ENCODE data around the gene UTP20. TPM values are rescaled to one million over a fixed set of nuclear protein-coding genes. Genes with fewer than 3 reads are reported as not detected.

Gene UTP20
- total and polyA plus RNA-seq, 3 experiments from 2014 or later: 5.8 to 58.8 (median 58.6) TPM

DNA sequence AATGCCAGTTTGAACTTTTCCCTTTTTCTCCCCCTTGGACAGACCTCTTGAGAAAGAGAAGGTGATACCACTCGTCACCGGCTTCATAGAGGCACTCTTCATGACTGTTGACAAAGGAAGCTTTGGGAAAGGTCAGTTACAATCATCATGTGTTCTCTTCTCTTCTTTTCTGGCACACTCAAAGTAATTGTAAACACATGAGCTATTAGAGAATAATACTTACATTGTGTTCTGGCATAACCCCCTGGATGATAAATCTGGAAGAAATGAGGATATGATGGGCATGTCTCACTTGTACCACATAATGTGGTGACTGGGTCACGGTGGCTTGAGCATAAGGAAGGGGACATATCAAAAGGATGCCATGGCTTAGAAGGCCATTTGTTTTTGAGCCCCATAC is 20.0 kb downstream of the UTP20 start:
- H3K4me1 ChIP-seq (ENCODE audit: insufficient read depth, low read length): no peaks in the 10 kb centered on the region
- peaks cover 30% of the 10 kb centered on the region for H3K36me3 ChIP-seq (ENCODE audit: insufficient read depth, low read length)
- Mint-ChIP-seq H3K36me3 (peaks cover 11 to 81% (median 32%) of the 10 kb centered on the region in 3 donors), H3K9me3 (no peaks in the 10 kb centered on the region), H3K4me1 (no peaks in the 10 kb centered on the region), H3K27ac (no peak overlapping the region), H3K4me3 (no peak overlapping the region), H3K27me3 (no peaks in the 10 kb centered on the region)
- no peaks in the 10 kb centered on the region for H3K27me3 ChIP-seq (ENCODE audit: insufficient read depth, low read length, poor library complexity, severe bottlenecking)
- H3K9me3 ChIP-seq (ENCODE audit: low read length): no peaks in the 10 kb centered on the region
- POLR2A ChIA-PET: no interaction called here
- no peak for DNase-seq
- no peak overlapping the region for H3K27ac ChIP-seq (ENCODE audit: low read depth, low read length)
- no peak overlapping the region for H3K4me3 ChIP-seq (ENCODE audit: low read length)
- CTCF ChIA-PET: no interaction called here

DNA sequence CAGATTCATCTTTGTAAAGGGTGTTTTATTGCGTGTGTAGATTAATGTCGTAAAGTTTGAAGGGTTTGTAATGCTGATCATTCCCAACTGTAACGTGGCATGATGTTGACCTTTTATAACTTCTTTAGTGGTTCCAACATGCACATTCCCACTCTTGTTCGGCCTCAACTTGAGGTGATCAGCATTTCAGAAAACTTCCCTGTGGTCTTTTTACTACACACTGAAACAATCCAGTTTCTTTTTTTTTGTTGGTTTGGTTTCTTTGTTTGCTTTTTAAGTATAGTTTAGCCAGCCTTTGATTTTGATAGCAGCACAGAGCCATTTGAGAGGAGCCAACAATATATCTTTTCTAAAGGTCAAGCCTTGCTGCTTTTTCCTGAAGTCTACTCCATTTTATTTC is 22.8 kb downstream of the UTP20 start:
- CTCF ChIA-PET: no interaction called here
- peaks cover 18 to 81% (median 35%) of the 10 kb centered on the region in 3 donors for H3K36me3 Mint-ChIP-seq
- H3K27me3 Mint-ChIP-seq: no peaks in the 10 kb centered on the region
- peak overlapping the region in 1 of 8 donors; percentile 26 for H3K27ac Mint-ChIP-seq
- Histone ChIP-seq H3K4me3 (ENCODE audit: low read length) (no peak overlapping the region), H3K4me1 (ENCODE audit: insufficient read depth, low read length) (no peaks in the 10 kb centered on the region), H3K27me3 (ENCODE audit: insufficient read depth, low read length, poor library complexity, severe bottlenecking) (no peaks in the 10 kb centered on the region), H3K36me3 (ENCODE audit: insufficient read depth, low read length) (peaks cover 40% of the 10 kb centered on the region), H3K27ac (ENCODE audit: low read depth, low read length) (no peak overlapping the region), H3K9me3 (ENCODE audit: low read length) (no peaks in the 10 kb centered on the region)
- POLR2A ChIA-PET: no interaction called here
- no peak overlapping the region for H3K4me3 Mint-ChIP-seq
- no peaks in the 10 kb centered on the region for H3K9me3 Mint-ChIP-seq
- H3K4me1 Mint-ChIP-seq: no peaks in the 10 kb centered on the region
- no peak for DNase-seq

DNA sequence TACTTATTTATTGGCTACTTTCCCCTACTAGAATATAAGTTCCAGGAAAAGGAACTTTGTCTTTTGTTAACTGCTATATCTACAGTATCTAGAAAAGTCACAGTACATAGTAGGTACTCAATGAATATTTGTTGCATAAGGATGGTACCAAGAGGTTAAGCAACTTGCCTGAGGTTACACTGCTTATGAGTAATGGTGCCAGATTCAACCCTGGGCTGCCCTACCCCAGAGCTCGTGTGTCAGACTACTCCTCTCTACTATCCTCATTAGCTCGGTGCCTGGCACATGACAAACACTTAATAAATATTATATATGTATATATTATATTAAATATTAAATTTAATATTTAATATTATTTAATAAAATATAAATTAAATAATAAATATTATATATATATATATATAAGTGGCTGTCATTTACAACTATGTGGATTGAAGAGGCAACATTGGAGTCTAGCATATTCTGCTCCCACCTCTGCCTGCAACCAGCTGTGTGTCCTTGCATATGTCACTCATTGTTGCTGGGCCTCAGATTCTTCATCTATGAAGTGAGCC is 25.4 kb downstream of the UTP20 start:
- H3K4me1 Mint-ChIP-seq: no peaks in the 10 kb centered on the region
- no peaks in the 10 kb centered on the region for H3K27me3 ChIP-seq (ENCODE audit: insufficient read depth, low read length, poor library complexity, severe bottlenecking)
- H3K36me3 ChIP-seq (ENCODE audit: insufficient read depth, low read length): peaks cover 46% of the 10 kb centered on the region
- H3K9me3 ChIP-seq (ENCODE audit: low read length): no peaks in the 10 kb centered on the region
- DNase-seq: no peak
- no peak overlapping the region for H3K4me3 Mint-ChIP-seq
- no peak overlapping the region for H3K4me3 ChIP-seq (ENCODE audit: low read length)
- no peak overlapping the region for H3K27ac ChIP-seq (ENCODE audit: low read depth, low read length)
- H3K9me3 Mint-ChIP-seq: no peaks in the 10 kb centered on the region
- POLR2A ChIA-PET: no interaction called here
- H3K4me1 ChIP-seq (ENCODE audit: insufficient read depth, low read length): no peaks in the 10 kb centered on the region
- CTCF ChIA-PET: no interaction called here
- H3K27ac Mint-ChIP-seq: peak overlapping the region in 2 of 8 donors; percentile 24 to 87
- no peaks in the 10 kb centered on the region for H3K27me3 Mint-ChIP-seq
- peaks cover 13 to 80% (median 26%) of the 10 kb centered on the region in 3 donors for H3K36me3 Mint-ChIP-seq

DNA sequence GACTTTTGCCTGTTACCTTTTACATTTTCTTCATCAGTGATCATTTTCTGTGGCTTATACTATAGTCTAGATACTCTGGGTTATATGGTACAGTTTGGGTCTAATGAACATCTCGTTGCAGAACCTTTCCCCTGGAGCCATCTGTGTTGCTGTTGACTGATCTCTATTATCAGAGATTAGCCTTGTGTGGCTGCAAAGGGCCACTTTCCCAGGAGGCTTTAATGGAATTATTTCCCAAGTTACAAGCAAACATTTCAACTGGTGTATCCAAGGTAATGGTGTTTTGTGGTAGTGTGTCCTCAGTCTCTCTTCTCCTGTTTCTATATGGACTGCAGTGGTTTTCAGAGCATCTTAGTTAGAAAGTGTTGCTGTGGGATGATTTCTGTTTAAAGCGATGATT is 25.9 kb downstream of the UTP20 start:
- Mint-ChIP-seq H3K27ac (no peak overlapping the region), H3K4me3 (no peak overlapping the region), H3K9me3 (no peaks in the 10 kb centered on the region), H3K36me3 (peaks cover 15 to 79% (median 26%) of the 10 kb centered on the region in 3 donors), H3K27me3 (no peaks in the 10 kb centered on the region), H3K4me1 (no peaks in the 10 kb centered on the region)
- DNase-seq: no peak
- H3K27ac ChIP-seq (ENCODE audit: low read depth, low read length): no peak overlapping the region
- no peaks in the 10 kb centered on the region for H3K9me3 ChIP-seq (ENCODE audit: low read length)
- ChIA-PET POLR2A (no interaction called here), CTCF (no interaction called here)
- no peaks in the 10 kb centered on the region for H3K27me3 ChIP-seq (ENCODE audit: insufficient read depth, low read length, poor library complexity, severe bottlenecking)
- H3K36me3 ChIP-seq (ENCODE audit: insufficient read depth, low read length): peaks cover 41% of the 10 kb centered on the region
- no peaks in the 10 kb centered on the region for H3K4me1 ChIP-seq (ENCODE audit: insufficient read depth, low read length)
- H3K4me3 ChIP-seq (ENCODE audit: low read length): no peak overlapping the region

DNA sequence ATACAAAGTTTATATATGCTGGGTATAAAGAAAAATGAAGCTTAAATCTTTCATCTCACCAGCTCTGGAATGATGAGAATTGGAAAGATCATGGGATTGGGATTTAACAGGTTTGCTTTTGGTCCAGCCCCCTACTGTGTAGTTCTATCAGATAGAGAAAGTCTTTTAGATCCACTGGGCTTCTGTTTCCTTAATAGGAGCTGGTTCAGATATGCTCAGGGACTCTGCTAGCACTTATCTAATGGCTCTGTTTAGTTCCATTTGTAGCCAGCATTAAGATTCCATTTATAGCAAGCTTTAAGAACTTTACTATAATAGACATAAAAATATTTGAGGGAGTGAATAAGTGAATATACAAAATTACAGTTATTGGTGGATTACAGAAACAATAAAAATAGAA is 42.6 kb downstream of the UTP20 start:
- Mint-ChIP-seq H3K4me1 (no peaks in the 10 kb centered on the region), H3K9me3 (no peaks in the 10 kb centered on the region), H3K27ac (peak overlapping the region in 1 of 8 donors; percentile 14), H3K36me3 (peaks cover 0 to 72% (median 20%) of the 10 kb centered on the region in 3 donors), H3K27me3 (no peaks in the 10 kb centered on the region), H3K4me3 (no peak overlapping the region)
- H3K4me3 ChIP-seq (ENCODE audit: low read length): no peak overlapping the region
- no peaks in the 10 kb centered on the region for H3K9me3 ChIP-seq (ENCODE audit: low read length)
- H3K27me3 ChIP-seq (ENCODE audit: insufficient read depth, low read length, poor library complexity, severe bottlenecking): no peaks in the 10 kb centered on the region
- no peak overlapping the region for H3K27ac ChIP-seq (ENCODE audit: low read depth, low read length)
- POLR2A ChIA-PET: no interaction called here
- H3K36me3 ChIP-seq (ENCODE audit: insufficient read depth, low read length): peaks cover 10% of the 10 kb centered on the region
- CTCF ChIA-PET: no interaction called here
- H3K4me1 ChIP-seq (ENCODE audit: insufficient read depth, low read length): no peaks in the 10 kb centered on the region
- DNase-seq: no peak

DNA sequence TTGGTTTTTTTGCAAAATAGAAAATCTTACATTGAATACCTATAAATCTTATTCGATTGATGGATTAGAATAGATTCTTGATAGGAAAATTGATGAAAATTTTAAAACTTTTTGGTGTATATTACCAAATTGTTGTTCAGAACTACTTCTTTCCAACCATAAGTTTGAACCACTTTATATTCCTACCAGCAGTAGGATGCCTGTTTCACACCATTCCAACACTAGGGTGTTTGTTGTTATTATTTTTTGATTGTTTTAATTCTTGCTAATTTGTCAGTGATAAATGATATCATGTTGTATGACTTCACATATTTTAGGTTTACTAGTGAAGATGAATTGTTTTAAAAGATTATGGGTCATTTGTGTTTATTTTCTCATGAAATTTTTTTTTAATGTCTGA is 43.4 kb downstream of the UTP20 start:
- Histone ChIP-seq H3K27ac (ENCODE audit: low read depth, low read length) (no peak overlapping the region), H3K27me3 (ENCODE audit: insufficient read depth, low read length, poor library complexity, severe bottlenecking) (no peaks in the 10 kb centered on the region), H3K4me1 (ENCODE audit: insufficient read depth, low read length) (no peaks in the 10 kb centered on the region), H3K4me3 (ENCODE audit: low read length) (no peak overlapping the region), H3K36me3 (ENCODE audit: insufficient read depth, low read length) (peaks cover 10% of the 10 kb centered on the region), H3K9me3 (ENCODE audit: low read length) (no peaks in the 10 kb centered on the region)
- H3K4me1 Mint-ChIP-seq: no peaks in the 10 kb centered on the region
- H3K9me3 Mint-ChIP-seq: no peaks in the 10 kb centered on the region
- H3K36me3 Mint-ChIP-seq: peaks cover 0 to 72% (median 19%) of the 10 kb centered on the region in 3 donors
- no peak for DNase-seq
- ChIA-PET CTCF (interaction anchor here (1.0 to 1.6 kb wide), 2 partner anchors 10 to 84 kb away, joined by 3 read pairs; partner anchors contain the start of gene ARL1), POLR2A (no interaction called here)
- H3K4me3 Mint-ChIP-seq: no peak overlapping the region
- no peak overlapping the region for H3K27ac Mint-ChIP-seq
- H3K27me3 Mint-ChIP-seq: no peaks in the 10 kb centered on the region

DNA sequence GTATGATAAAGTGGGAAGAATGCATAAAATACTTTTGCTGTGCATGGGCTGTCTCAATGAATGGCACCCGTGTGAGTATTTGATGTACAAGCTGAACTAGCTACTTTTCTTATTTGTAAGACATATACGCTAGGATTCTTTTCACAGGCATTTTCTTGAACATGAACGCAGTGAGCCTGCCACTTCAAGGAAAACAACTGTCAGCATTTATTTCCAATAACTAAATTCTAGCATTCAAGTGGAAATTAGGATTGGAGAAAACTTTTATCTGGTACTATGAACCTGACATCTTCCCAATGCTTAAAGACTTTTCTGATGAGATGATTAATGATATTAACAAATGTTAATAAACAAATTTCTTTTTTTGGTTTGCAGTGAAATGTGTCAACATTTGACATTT is 45.7 kb downstream of the UTP20 start:
- Histone ChIP-seq H3K4me1 (ENCODE audit: insufficient read depth, low read length) (no peaks in the 10 kb centered on the region), H3K36me3 (ENCODE audit: insufficient read depth, low read length) (peaks cover 27% of the 10 kb centered on the region), H3K4me3 (ENCODE audit: low read length) (no peak overlapping the region), H3K27me3 (ENCODE audit: insufficient read depth, low read length, poor library complexity, severe bottlenecking) (no peaks in the 10 kb centered on the region), H3K9me3 (ENCODE audit: low read length) (no peaks in the 10 kb centered on the region), H3K27ac (ENCODE audit: low read depth, low read length) (no peak overlapping the region)
- ChIA-PET POLR2A (no interaction called here), CTCF (no interaction called here)
- H3K27me3 Mint-ChIP-seq: no peaks in the 10 kb centered on the region
- DNase-seq: no peak
- H3K4me3 Mint-ChIP-seq: no peak overlapping the region
- H3K4me1 Mint-ChIP-seq: no peaks in the 10 kb centered on the region
- H3K36me3 Mint-ChIP-seq: peaks cover 6 to 74% (median 28%) of the 10 kb centered on the region in 3 donors
- H3K27ac Mint-ChIP-seq: no peak overlapping the region
- no peaks in the 10 kb centered on the region for H3K9me3 Mint-ChIP-seq

DNA sequence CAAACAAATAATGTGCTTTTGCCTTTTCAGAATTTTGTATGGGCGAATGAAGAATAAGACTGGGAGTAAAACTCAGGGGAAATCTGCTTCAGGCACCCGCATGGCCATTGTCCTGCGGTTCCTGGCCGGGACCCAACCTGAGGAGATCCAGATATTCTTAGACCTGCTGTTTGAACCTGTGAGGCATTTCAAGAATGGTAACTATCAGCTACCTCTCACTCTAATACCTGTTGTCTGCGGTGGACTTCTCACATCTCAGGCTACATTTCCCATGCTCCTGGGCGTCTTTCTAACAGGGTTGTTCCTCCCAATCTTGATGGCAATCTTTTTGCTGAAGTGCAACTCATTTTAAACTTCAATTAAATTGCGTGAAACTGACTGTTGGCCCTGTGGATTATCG is 47.1 kb downstream of the UTP20 start:
- H3K27ac ChIP-seq (ENCODE audit: low read depth, low read length): no peak overlapping the region
- peaks cover 27% of the 10 kb centered on the region for H3K36me3 ChIP-seq (ENCODE audit: insufficient read depth, low read length)
- Mint-ChIP-seq H3K27ac (no peak overlapping the region), H3K27me3 (no peaks in the 10 kb centered on the region), H3K36me3 (peaks cover 6 to 74% (median 31%) of the 10 kb centered on the region in 3 donors), H3K9me3 (no peaks in the 10 kb centered on the region), H3K4me1 (no peaks in the 10 kb centered on the region), H3K4me3 (no peak overlapping the region)
- DNase-seq: no peak
- CTCF ChIA-PET: no interaction called here
- H3K9me3 ChIP-seq (ENCODE audit: low read length): no peaks in the 10 kb centered on the region
- POLR2A ChIA-PET: no interaction called here
- no peaks in the 10 kb centered on the region for H3K27me3 ChIP-seq (ENCODE audit: insufficient read depth, low read length, poor library complexity, severe bottlenecking)
- no peak overlapping the region for H3K4me3 ChIP-seq (ENCODE audit: low read length)
- no peaks in the 10 kb centered on the region for H3K4me1 ChIP-seq (ENCODE audit: insufficient read depth, low read length)

DNA sequence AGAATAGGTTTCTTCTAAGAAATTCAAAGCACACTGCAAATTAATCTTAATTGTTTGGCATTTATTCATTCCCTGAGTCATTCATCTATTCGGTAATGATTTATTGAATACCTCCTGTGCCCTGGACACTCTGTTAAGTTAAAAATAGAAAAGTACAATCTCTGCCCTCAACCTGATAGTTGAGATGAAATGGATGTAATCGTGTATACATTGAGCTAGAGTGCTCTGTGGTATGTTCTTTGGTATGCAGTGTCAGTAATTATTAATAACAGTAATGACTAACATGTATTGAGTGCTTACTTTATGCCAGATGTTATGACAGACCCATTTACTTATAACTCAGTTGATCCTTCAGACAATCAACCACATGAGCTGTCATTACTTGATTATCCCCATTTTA is 47.6 kb downstream of the UTP20 start:
- Mint-ChIP-seq H3K4me1 (no peaks in the 10 kb centered on the region), H3K27ac (no peak overlapping the region), H3K27me3 (no peaks in the 10 kb centered on the region), H3K4me3 (no peak overlapping the region), H3K9me3 (no peaks in the 10 kb centered on the region), H3K36me3 (peaks cover 6 to 75% (median 33%) of the 10 kb centered on the region in 3 donors)
- no peaks in the 10 kb centered on the region for H3K4me1 ChIP-seq (ENCODE audit: insufficient read depth, low read length)
- H3K27me3 ChIP-seq (ENCODE audit: insufficient read depth, low read length, poor library complexity, severe bottlenecking): no peaks in the 10 kb centered on the region
- POLR2A ChIA-PET: no interaction called here
- H3K27ac ChIP-seq (ENCODE audit: low read depth, low read length): no peak overlapping the region
- no peak for DNase-seq
- H3K4me3 ChIP-seq (ENCODE audit: low read length): no peak overlapping the region
- H3K36me3 ChIP-seq (ENCODE audit: insufficient read depth, low read length): peaks cover 27% of the 10 kb centered on the region
- no peaks in the 10 kb centered on the region for H3K9me3 ChIP-seq (ENCODE audit: low read length)
- CTCF ChIA-PET: no interaction called here
